Measurements from ENCODE around the gene AGRN.

Gene AGRN

DNA sequence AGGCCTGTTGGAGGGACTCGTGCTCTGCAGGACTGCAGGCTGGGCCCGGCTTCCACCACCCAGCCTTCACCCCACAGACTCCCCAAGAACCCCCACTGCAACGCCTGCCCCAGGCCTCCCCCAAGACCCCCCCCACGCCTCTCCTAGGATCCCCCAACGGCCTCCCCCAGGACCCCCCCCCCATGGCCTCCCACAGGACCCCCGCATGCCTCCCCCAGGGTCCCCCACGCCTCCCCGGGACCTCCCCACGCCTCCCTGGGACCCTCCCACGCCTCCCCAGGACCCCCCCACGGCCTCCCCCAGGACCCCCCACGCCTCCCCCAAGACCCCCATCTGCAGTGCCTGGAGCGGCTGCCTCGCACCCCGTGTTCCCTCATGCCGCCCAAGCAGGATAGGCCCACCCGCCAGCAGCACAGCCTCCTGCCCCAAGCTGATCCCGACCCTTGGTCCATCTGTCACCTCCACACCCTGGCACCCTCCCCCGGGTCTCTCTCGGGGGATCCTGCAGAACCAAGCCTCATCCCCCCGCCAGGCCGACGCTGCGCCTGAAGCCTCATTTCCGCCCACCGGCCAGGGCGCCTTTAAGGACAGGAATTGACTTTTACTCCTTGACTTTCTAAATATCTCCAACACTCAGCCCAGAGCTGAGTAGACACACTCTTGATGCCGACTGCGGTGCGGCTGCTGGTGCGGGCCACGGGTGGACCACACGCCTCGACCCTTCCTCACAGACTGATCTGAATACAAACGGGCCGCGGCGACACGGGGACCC is 68.3 kb downstream of the AGRN start:
- no peak overlapping the region for H3K27ac ChIP-seq
- H4K20me1 ChIP-seq (ENCODE audit: insufficient read depth), result no peaks in the 10 kb centered on the region
- H3K9ac ChIP-seq, result no peak overlapping the region
- no peaks in the 10 kb centered on the region for H3K27me3 ChIP-seq (ENCODE audit: insufficient read depth, low read depth)
- H3K4me1 ChIP-seq (ENCODE audit: low read depth, poor library complexity, severe bottlenecking), result no peaks in the 10 kb centered on the region
- no peak overlapping the region for H2AFZ ChIP-seq (ENCODE audit: low read depth)
- no peak for TF ChIP-seq CTCF (conservative IDR thresholded peaks at IDR 0.05; ENCODE audit: low read depth, low read length)
- H3K4me3 ChIP-seq (IDR thresholded peaks at IDR 0.05; ENCODE audit: insufficient read depth, low read depth, low read length), result no peak overlapping the region
- H3K79me2 ChIP-seq (ENCODE audit: insufficient read depth, low read depth), result no peaks in the 10 kb centered on the region
- H3K4me2 ChIP-seq, result no peak overlapping the region
- no peaks in the 10 kb centered on the region for H3K36me3 ChIP-seq (ENCODE audit: insufficient read depth)

GRCh38 chr1:1088801-1089680 is 69.1 kb downstream of the AGRN start:
- Histone ChIP-seq H3K4me2 (no peak overlapping the region), H4K20me1 (ENCODE audit: insufficient read depth) (no peaks in the 10 kb centered on the region), H3K36me3 (ENCODE audit: insufficient read depth) (no peaks in the 10 kb centered on the region), H3K27ac (no peak overlapping the region), H2AFZ (ENCODE audit: low read depth) (no peak overlapping the region), H3K4me1 (ENCODE audit: low read depth, poor library complexity, severe bottlenecking) (no peaks in the 10 kb centered on the region), H3K27me3 (ENCODE audit: insufficient read depth, low read depth) (no peaks in the 10 kb centered on the region), H3K79me2 (ENCODE audit: insufficient read depth, low read depth) (no peaks in the 10 kb centered on the region), H3K9ac (no peak overlapping the region), H3K4me3 (IDR thresholded peaks at IDR 0.05; ENCODE audit: insufficient read depth, low read depth, low read length) (no peak overlapping the region)
- no peak for TF ChIP-seq CTCF (conservative IDR thresholded peaks at IDR 0.05; ENCODE audit: low read depth, low read length)

- H3K27ac ChIP-seq, result no peak overlapping the region
- H3K79me2 ChIP-seq (ENCODE audit: insufficient read depth, low read depth), result no peaks in the 10 kb centered on the region
- no peak for TF ChIP-seq CTCF (conservative IDR thresholded peaks at IDR 0.05; ENCODE audit: low read depth, low read length)
- no peaks in the 10 kb centered on the region for H3K27me3 ChIP-seq (ENCODE audit: insufficient read depth, low read depth)
- H4K20me1 ChIP-seq (ENCODE audit: insufficient read depth), result no peaks in the 10 kb centered on the region
- H3K4me2 ChIP-seq, result no peak overlapping the region
- H3K9ac ChIP-seq, result no peak overlapping the region
- H3K36me3 ChIP-seq (ENCODE audit: insufficient read depth), result no peaks in the 10 kb centered on the region
- H2AFZ ChIP-seq (ENCODE audit: low read depth), result no peak overlapping the region
- no peaks in the 10 kb centered on the region for H3K4me1 ChIP-seq (ENCODE audit: low read depth, poor library complexity, severe bottlenecking)
- H3K4me3 ChIP-seq (IDR thresholded peaks at IDR 0.05; ENCODE audit: insufficient read depth, low read depth, low read length), result no peak overlapping the region
These were observed 70.0 kb downstream of the AGRN start for GRCh38 chr1:1089731-1090423.

DNA sequence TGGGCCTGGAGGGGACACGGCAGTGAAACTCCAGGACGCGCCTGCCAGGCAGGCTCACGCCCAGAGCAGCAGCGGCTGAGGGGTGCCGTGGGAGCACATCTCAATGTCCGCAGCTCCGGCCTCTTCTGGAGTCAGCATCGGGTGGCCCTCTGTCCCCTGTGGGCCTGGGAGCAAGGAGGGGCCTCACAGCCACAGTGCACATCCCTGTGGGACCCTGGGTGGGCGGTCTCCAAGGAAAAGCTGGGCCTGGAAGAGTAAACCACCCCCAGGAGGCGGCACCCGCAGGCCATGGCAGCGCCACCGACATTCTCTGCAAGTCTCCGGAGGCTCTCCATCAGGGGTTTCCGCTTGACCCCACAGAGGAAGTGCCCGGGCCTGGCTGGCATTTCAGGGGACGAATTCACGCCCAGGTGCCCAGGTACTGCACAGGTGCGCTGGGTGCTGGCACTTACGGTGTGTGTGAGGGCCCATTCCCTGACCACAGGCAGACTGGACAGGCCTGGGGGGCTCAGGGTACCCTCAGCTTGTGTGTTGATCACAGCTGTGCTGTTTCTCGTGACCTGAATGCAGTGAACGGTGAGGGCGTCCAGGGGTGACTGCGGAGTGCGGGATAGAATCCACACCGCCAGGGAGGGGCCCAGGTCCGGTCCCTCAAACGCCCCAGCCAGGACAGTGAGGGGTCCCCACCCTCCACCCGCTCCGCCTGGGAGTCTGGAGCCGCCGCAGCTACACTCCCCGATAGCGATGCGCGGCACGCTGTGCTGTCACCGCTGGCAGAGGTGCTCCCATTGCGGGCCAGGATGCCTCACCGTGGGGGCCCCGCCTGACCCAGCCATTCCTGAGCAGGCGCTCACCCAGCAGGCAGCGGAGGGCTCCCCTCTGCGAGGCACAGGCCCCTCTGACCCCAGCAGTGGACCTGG is 70.8 kb downstream of the AGRN start:
- Histone ChIP-seq H3K9ac (no peak overlapping the region), H2AFZ (ENCODE audit: low read depth) (no peak overlapping the region), H3K4me1 (ENCODE audit: low read depth, poor library complexity, severe bottlenecking) (no peaks in the 10 kb centered on the region), H3K4me3 (IDR thresholded peaks at IDR 0.05; ENCODE audit: insufficient read depth, low read depth, low read length) (no peak overlapping the region), H3K4me2 (no peak overlapping the region), H3K36me3 (ENCODE audit: insufficient read depth) (no peaks in the 10 kb centered on the region), H3K27ac (no peak overlapping the region), H4K20me1 (ENCODE audit: insufficient read depth) (no peaks in the 10 kb centered on the region), H3K79me2 (ENCODE audit: insufficient read depth, low read depth) (no peaks in the 10 kb centered on the region), H3K27me3 (ENCODE audit: insufficient read depth, low read depth) (no peaks in the 10 kb centered on the region)
- no peak for TF ChIP-seq CTCF (conservative IDR thresholded peaks at IDR 0.05; ENCODE audit: low read depth, low read length)
